ENCODE data around the gene KBTBD13.

GRCh38 chr15:65085990-65086679 lies 9.6 kb downstream of the KBTBD13 start:
- TF ChIP-seq, protein P1, sequence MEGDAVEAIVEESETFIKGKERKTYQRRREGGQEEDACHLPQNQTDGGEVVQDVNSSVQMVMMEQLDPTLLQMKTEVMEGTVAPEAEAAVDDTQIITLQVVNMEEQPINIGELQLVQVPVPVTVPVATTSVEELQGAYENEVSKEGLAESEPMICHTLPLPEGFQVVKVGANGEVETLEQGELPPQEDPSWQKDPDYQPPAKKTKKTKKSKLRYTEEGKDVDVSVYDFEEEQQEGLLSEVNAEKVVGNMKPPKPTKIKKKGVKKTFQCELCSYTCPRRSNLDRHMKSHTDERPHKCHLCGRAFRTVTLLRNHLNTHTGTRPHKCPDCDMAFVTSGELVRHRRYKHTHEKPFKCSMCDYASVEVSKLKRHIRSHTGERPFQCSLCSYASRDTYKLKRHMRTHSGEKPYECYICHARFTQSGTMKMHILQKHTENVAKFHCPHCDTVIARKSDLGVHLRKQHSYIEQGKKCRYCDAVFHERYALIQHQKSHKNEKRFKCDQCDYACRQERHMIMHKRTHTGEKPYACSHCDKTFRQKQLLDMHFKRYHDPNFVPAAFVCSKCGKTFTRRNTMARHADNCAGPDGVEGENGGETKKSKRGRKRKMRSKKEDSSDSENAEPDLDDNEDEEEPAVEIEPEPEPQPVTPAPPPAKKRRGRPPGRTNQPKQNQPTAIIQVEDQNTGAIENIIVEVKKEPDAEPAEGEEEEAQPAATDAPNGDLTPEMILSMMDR (IDR thresholded peaks at IDR 0.05) = peak; percentile 78
- TF ChIP-seq TCF7L2 (IDR thresholded peaks at IDR 0.05; ENCODE audit: low read depth, low read length) (no peak), POLR2AphosphoS5 (IDR thresholded peaks at IDR 0.05; ENCODE audit: low read depth, low read length) (no peak), SIN3A (IDR thresholded peaks at IDR 0.05; ENCODE audit: borderline replicate concordance, insufficient read depth, low read depth, low read length) (no peak)
- TF ChIP-seq, protein P2, sequence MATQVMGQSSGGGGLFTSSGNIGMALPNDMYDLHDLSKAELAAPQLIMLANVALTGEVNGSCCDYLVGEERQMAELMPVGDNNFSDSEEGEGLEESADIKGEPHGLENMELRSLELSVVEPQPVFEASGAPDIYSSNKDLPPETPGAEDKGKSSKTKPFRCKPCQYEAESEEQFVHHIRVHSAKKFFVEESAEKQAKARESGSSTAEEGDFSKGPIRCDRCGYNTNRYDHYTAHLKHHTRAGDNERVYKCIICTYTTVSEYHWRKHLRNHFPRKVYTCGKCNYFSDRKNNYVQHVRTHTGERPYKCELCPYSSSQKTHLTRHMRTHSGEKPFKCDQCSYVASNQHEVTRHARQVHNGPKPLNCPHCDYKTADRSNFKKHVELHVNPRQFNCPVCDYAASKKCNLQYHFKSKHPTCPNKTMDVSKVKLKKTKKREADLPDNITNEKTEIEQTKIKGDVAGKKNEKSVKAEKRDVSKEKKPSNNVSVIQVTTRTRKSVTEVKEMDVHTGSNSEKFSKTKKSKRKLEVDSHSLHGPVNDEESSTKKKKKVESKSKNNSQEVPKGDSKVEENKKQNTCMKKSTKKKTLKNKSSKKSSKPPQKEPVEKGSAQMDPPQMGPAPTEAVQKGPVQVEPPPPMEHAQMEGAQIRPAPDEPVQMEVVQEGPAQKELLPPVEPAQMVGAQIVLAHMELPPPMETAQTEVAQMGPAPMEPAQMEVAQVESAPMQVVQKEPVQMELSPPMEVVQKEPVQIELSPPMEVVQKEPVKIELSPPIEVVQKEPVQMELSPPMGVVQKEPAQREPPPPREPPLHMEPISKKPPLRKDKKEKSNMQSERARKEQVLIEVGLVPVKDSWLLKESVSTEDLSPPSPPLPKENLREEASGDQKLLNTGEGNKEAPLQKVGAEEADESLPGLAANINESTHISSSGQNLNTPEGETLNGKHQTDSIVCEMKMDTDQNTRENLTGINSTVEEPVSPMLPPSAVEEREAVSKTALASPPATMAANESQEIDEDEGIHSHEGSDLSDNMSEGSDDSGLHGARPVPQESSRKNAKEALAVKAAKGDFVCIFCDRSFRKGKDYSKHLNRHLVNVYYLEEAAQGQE (IDR thresholded peaks at IDR 0.05; ENCODE audit: insufficient read depth in 1 of 2, low read depth in 2 of 2, low read length in 1 of 2) = no peak

Data from Panc1 (cell line).